AG08395 (cell line): ENCODE measurements around the gene VMP1.
"Not testable (repeated sequence)": the region's sequence is repeated elsewhere in the genome, so short reads cannot be mapped to it uniquely, and the experiment has no call there.

Experiments
- DNase-seq: peaks from one replicate; pipeline ENCODE4 v3.0.0; 2012; ENCODE audit warnings: mixed read lengths, low spot score

VMP1 gene

DNA sequence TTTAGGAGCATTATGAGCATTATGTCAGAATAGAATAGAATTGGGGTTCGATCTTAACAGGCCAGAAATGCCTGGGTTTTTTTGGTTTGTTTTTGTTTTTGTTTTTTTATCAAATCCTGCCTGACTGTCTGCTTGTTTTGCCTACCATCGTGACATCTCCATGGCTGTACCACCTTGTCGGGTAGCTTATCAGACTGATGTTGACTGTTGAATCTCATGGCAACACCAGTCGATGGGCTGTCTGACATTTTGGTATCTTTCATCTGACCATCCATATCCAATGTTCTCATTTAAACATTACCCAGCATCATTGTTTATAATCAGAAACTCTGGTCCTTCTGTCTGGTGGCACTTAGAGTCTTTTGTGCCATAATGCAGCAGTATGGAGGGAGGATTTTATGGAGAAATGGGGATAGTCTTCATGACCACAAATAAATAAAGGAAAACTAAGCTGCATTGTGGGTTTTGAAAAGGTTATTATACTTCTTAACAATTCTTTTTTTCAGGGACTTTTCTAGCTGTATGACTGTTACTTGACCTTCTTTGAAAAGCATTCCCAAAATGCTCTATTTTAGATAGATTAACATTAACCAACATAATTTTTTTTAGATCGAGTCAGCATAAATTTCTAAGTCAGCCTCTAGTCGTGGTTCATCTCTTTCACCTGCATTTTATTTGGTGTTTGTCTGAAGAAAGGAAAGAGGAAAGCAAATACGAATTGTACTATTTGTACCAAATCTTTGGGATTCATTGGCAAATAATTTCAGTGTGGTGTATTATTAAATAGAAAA is 133.8 kb downstream of the VMP1 start:
- DNase-seq: not testable (repeated sequence)

DNA sequence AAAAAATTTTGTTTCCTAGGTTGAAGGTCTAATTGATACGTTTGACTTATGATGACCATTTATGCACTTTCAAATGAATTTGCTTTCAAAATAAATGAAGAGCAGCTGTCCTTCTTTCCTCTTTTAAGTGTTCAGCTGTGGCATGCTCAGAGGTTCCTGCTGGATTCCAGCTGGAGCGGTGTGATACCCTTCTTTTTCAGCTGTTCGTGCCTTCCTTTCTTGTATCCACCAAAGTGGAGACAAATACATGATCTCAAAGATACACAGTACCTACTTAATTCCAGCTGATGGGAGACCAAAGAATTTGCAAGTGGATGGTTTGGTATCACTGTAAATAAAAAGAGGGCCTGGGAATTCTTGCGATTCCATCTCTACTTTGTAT is 134.4 kb downstream of the VMP1 start:
- not testable (repeated sequence) for DNase-seq

DNA sequence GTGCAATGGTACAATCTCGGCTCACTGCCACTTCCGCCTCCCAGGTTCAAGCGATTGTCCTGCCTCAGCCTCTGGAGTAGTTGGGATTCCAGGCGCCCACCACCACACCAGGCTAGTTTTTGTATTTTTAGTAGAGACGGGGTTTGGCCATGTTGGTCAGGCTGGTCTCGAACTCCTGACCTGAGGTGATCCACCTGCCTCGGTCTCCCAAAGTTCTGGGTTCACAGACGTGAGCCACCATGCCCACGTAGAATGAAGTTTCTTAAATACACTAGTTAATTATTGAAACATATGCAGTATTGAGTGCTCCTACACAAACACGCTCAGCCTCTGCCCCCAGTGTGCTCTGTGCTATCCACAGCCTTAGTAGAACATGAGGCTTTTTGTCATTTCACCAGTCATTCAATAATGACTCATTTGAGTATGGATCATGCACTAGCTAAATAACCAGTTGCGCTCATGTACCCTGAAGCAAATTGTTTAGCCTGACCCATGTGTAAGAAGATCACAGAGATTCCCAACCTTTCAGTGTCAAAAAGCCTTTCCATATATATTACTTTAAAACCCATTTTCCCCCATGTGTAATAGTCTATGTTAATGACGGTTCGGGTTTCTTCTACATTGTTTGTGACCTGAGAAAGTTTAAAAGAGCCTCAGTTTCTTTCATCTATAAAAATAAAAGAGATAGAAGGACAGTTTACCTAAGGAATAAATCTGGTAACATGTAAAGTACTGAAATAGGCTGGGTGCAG is 135.6 kb downstream of the VMP1 start:
- DNase-seq: no peak

DNA sequence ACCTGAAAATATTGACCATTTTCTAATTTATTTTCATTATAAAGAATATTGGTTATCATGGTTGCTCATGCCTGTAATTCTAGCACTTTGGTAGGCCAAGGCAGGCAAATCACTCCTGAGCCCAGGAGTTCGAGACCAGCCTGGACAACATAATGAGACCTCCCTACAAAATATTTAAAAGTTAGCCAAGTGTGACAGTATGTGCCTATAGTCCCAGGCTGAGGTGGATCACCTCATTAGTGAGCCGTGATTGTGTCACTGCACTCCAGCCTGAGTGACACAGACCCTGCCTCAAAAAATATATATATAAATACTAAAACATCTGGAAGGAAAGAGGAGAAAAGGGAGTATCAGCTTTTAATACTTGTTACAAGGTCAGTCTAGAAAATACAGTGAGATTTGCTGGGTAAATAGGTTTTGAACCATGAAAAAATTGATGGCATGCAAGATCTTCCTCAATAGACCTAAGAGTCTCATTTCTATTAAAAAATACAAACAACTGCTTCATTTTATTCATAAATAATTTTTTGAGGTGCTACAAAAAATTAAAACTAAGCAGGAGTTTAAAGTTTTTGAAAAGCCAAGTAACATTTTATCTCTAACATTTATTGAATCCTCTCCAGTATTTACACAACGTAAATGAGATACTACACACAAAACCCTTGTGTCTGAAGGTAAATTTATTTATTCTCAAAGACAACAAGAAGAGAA is 137.6 kb downstream of the VMP1 start:
- DNase-seq: no peak

DNA sequence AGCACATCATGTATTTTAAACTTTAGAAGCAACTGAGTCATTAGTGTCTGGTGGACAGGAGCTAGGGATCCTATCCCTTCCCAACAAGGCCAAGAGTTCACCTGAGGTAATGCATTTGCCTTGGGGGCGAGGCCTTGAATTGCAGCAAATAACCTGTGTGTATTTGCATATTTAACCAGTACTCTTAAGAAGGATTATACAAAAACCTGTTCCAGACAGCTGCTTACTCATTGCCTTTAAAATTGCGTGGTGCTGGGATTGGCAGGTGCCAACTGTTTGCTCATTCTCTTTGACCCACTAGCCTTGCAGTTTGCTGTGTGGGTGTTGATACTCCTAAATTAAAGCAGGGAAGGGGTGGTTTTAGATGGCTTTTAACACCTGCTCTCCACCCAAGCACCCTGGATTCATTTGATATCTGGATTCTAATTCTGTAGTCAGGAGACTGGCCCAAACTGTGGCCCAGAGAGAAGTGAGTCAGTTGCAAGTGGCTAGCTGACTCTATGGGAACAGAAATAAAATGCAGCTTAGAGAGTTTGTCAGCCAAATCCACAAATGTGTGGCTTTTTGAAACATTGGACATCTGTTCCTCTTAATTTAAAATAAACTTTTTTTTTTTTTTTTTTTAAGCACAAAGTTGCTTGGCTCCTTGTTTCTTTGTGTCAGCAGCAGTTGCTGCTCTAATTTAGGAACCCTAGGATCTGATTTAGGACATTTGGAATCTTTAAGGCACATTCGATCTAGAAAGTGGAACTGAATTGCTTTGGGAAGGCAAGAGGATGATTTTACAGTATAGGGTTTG is 138.3 kb downstream of the VMP1 start:
- DNase-seq: no peak

DNA sequence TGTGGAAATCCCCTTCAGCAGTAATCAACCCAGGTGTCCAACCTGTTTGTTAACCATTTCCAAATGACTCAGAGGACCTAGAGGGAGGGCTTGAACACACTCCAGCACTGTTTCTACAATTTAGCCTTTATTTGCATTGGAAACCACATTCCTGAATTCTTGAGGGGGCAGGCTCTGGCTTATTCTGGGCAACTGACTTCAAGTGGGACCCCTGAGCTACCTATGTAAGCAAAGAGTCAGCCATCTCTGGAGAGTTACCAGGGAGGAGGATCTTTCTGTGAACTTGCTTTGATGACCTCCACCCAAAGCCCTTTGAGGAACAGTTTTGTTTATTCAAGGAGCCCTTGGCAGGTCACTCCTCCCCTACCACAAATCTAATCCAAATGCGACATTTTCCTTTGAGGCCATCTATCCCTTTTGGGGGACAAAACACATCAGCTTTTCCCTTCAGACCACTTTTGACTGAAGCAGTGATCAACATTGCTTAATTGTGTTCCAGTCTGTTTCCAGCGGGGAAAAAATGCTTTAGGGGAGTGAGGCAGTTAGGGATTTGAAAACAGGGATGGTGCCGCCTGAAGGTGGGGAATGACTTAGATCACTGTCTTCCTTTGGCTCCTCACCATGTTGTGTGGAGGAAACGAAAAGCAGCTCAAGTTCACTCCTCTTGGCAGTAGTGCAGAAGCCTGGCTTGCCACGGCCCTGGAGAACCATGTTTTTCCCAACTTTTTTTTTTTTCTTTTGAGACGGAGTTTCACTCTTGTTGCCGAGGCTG is 139.1 kb downstream of the VMP1 start:
- peak; percentile 49 for DNase-seq

DNA sequence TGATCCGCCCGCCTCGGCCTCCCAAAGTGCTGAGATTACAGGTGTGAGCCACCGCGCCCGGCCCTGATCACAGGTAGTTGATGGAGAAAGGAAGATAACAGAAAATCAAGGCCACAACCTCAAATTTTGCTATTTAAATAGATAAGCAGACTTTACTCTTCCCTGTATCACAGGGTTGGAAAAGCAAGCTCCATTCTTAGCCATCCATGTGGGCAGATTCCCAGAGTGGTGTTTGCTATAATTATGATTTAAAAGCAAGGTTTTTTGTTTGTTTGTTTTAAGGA is 140.9 kb downstream of the VMP1 start:
- no peak for DNase-seq

DNA sequence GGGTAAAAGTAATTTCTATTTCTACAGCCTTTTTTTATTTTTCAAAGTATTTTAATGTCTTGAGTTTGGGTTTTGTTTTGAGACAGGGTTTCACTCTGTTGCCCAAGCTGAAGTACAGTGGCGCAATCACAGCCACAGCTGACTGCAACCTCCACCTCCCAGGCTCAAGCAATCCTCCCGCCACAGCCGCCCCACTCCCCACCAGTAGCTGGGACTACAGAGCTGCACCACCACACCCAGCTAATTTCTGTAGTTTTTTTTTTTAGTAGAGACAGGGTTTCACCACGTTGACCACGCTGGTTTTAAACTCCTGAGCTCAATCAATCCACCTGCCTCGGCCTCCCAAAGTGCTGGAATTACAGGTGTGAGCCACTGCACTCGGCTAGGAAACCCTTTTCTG is 141.3 kb downstream of the VMP1 start:
- no peak for DNase-seq

DNA sequence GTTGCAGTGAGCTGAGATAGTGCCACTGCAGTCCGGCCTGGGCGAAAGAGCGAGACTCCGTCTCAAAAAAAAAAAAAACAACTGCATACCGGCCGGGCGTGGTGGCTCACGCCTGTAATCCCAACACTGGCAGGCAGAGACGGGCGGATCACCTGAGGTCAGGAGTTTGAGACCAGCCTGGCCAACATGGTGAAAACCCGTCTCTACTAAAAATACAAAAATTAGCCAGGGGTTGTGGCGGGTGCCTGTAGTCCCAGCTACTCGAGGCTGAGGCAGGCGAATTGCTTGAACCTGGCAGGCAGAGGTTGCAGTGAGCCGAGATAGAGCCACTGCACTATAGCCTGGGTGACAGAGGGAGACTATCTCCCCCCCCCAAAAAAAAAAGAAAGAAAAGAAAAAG is 142.9 kb downstream of the VMP1 start:
- not testable (repeated sequence) for DNase-seq

DNA sequence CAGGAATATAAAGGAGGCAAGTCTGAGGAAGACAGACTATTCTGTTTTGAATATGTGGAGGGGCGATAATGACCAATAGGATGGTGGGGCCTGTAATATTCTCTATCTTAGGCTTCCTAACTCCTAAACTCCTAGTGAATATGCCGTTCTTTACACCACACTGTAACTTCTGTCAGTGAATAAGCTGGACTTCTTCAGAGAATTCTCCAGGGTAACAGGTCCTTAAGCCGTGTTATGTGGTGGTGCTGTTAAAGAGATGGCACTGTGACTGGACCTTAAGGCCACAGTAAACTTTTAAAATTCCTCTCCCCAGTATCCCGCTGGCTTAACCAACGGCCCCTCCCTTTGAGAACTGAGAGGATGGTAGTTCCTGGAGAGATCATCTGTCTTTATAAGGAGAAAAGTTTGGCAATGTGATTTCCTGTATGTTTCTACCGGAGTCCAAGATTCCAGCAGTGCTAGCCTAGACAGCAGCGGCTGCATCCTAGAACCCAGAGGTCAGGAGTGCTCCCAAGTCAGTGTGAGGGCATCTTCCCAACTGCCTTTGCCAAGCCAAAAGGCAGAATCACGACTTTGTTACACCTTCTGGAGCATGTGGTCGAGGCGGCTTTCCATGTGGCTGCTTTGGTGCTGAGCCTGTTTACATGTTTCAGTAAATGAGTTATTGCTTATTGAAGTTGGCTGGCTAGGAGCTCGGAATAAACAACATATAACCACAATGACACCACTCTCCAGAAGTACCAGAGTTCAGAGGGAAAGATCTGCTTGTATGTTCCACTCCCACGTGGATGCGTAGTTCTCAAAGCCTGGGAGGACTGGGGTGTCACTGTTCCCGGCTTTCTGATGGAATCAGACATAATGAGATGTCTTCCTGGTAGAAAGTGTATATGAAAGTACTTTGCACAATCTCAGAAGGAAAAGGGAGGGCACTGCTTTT is 144.3 kb downstream of the VMP1 start:
- DNase-seq: peak; percentile 62

DNA sequence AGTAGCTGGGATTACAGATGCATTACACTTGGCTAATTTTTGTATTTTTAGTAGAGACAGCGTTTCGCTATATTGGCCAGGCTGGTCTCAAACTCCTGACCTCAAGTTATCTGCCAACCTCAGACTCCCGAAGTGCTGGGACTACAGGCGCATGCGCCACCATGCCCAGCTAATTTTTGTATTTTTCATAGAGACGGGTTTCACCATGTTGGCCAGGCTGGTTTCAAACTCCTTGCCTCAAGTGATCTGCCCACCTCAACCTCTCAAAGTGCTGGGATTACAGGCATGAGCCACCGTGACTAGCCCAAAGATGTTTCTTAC is 145.4 kb downstream of the VMP1 start:
- DNase-seq: not testable (repeated sequence)

DNA sequence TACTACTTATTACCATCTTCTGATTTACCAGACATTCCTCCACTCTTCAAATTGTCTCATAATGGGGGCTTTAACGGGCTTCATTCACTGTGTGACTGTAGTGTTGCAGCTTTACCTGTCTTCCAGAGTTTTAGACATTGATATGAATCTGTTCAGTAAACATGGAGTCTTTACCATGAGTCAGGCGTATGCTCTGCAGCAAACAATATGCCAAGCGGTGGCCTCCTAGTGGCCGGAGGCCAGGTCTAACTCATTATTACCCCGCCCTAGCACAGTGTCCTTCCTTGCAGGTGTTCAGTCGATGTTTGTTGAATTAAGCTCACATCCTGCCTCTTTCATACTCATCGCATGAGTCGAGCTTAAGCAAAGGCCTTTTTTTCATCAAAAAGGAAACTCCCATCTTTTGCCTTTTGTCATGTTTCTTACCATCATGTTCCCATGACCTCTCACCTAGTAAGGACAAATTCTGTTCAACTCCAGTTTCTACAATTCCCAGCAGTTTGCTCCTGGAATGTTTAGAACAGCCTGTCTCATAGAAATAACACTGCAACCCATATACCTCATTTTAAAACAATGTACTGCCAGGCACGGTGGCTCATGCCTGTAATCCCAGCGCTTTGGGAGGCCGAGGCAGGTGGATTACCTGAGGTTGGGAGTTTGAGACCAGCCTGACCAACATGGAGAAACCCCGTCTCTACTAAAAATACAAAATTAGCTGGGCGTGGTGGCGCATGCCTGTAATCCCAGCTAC is 145.9 kb downstream of the VMP1 start:
- no peak for DNase-seq

DNA sequence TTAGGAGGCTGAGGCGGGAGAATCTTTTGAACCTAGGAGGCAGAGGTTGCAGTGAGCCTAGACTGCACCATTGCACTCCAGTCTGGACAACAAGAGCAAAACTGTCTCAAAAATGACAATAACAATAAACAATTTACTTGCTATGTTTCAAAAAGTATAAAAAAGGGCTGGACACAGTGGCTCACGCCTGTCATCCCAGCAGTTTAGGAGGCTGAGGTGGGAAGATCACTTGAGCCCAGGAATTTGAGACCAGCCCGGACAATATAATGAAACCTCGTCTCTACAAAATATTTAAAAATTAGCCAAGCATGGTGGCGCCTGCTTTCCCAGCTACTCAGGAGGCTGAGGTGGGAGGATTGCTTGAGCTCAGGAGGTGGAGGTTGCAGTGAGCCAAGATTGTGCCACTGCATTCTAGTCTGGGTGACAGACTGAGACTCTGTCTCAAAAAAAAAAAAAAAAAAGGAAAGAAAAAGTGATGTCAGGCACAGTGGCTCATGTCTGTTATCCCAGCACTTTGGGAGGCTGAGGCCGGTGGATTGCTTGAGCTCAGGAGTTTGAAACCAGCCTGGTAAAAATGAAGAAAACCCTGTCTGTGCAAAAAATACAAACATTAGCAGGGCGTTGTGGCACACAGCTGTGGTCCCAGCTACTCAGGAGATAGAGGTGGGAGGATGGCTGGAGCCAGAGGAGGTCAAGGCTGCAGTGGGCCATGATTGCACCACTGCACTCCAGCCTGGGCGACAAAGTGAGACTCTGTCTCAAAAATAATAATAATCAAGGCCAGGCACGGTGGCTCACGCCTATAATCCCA is 146.7 kb downstream of the VMP1 start:
- not testable (repeated sequence) for DNase-seq

DNA sequence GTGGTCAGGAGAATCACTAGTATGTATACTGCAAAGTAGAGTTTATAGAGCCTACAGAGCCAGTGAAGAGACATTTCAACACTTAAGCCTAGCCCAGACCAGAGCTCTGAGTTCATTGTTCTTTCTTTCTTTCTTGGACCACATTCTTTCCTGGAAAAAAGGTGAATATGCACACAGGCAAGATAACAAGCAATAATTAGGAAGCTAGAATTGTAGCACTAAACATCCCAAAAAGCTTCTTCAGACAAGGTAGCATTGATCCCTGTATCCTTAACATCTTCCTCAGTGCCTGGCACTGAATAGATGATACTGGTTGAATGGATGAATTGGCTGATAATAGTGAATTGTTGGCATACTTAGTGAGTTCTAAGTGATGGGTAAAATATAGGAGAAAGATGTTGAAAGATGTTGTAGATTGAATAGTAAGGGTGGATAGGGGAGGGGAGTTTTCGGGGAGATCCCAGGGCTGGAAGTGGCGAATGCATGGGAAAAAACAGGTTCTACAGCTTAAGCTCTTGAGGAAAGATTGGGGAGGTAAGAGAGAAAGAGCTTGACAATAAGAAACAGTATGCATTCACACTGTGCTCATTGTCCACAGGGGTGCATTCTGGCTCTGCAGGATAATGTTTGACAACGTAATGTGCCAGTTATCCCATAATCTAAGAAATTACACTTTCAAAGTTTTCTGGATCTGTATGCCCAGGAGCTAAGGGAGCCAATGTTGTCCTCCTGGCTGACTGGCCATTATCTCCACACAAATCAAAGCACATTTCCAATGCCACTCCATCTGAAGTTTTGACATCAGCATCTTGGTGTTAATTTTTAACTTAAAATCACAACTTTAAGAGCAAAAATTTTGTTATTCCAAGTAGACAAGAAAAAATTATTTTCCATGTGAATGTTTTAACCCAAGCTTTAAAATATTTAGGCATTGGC is 149.7 kb downstream of the VMP1 start:
- no peak for DNase-seq

DNA sequence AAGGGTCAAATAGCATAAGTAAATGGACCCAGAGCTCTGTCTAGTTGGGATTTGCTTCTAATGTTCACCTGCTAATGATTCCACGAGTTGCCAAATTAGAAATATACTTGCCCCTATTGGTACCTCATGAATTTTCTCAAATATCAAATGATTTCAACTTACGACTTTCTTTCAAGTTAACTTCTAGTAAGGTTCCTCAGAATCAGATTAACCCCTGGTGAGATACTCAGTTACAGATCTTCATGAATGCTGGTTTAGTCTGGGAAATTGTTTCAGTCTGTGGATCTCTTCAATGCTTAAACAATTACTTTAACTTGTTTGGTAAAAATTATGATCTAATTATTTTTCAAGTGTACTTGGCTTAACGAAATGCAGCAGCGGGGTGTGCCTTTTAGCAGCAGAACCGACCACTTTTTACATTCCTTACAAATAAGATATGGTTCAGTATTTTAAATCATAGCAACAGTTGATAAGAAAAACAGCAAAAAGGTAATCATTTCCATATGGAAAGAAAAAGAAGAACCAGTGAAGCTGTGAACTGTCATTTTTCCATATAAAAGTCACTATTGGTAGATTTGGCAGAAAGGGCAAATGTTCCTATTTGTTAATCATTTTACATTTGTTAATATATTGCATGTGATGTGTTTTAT is 150.8 kb downstream of the VMP1 start:
- no peak for DNase-seq

DNA sequence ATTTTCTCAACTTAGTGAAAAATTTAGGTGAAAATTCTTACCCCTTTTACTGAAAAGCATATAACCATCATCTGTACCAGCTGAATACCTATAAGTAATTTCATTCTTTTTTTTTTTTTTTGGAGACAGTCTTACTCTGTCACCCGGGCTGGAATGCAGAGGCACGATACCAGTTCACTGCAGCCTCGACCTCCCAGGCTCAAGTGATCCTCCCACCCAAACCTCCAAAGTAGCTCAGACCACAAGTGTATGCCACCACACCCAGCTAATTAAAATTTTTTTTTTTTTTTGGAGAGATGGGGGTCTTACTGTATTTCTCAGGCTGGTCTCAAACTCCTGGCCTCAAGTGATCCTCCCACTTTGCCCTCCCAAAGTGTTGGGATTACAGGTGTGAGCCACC is 151.5 kb downstream of the VMP1 start:
- no peak for DNase-seq

DNA sequence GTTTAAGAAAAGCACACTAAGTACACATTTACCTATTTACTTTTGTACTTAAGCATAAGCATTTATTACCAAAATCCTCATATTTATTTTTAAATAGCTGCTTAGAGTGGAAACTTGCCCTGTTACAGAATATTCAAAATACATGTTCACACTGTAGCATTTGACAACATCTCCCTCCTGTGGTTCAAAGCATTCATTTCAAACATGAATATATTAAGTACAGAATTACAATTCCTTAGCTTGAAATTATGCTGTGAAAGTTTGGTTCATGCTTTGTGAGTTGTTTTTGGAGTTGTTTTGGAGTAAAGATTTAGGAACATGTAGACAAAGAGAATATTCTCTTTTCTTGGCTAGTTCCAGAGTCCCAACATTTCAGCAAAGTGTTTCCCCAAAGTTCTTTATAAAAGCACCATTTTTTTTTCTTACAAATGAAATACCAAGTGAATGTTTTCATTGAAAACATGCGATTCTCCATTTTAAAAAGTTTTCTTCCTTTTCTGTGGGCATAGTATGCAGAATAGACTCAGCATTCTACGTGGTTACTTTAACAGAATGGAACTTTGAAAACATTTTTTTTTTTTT is 152.1 kb downstream of the VMP1 start:
- peak; percentile 40 for DNase-seq
